Activated CD8-positive, alpha-beta T cell treated with anti-CD3 and anti-CD28 coated beads for 36 hours (primary cell): Measurements from ENCODE around the gene PEX16. TPM values are rescaled to one million over a fixed set of nuclear protein-coding genes. Genes with fewer than 3 reads are reported as not detected.

Experiments
- ATAC-seq: fragments of 200-7000 bp; cut with Tn5 transposase; one replicate; pipeline ENCODE4 v1.10.0; 2021; ENCODE audit warnings: mild to moderate bottlenecking, moderate library complexity
- CTCF ChIA-PET: fragments of 350-600 bp; sonication (Branson Sonifier 250); formaldehyde crosslinking; loops from one replicate; lab custom pipeline; 2021; ENCODE audit warnings: antibody characterized with exemption; lab: Charles Lee
- POLR2A ChIA-PET: fragments of 350-600 bp; sonication (Branson Sonifier 250); formaldehyde crosslinking; loops from one replicate; lab custom pipeline; 2021; ENCODE audit warnings: antibody characterized with exemption; lab: Charles Lee
- DNase-seq: peaks from one replicate; pipeline ENCODE4 v3.0.0-alpha.2; 2020
- H3K27ac Mint-ChIP-seq: one replicate; pipeline ENCODE4 v1.8.0; 2021; ENCODE audit warnings: mild to moderate bottlenecking, mixed read lengths
- H3K27me3 Mint-ChIP-seq: one replicate; pipeline ENCODE4 v1.8.0; 2021; ENCODE audit warnings: mixed read lengths
- H3K36me3 Mint-ChIP-seq: one replicate; pipeline ENCODE4 v1.8.0; 2021; ENCODE audit warnings: low read depth, mixed read lengths
- H3K4me1 Mint-ChIP-seq: one replicate; pipeline ENCODE4 v1.8.0; 2021; ENCODE audit warnings: low read depth, mixed read lengths
- H3K4me3 Mint-ChIP-seq: one replicate; pipeline ENCODE4 v1.8.0; 2021; ENCODE audit warnings: mild to moderate bottlenecking, moderate library complexity, mixed read lengths
- H3K9me3 Mint-ChIP-seq: one replicate; pipeline ENCODE4 v1.8.0; 2021; ENCODE audit warnings: mixed read lengths
- intact Hi-C: fragments of 100-400 bp; cut with micrococcal nuclease; formaldehyde crosslinking; loops from one replicate; pipeline ENCODE4 v1.10.0; 2022
- total RNA-seq, 2 experiments: library from RNA; stranded (reverse); gene quantifications; one replicate each; pipeline ENCODE4 v1.2.3, GENCODE V29; 2021
- TF ChIP-seq, protein P1 (sequence below): fragments of 200-600 bp; IDR thresholded peaks from one replicate; pipeline ENCODE4 v1.8.0; 2022; ENCODE audit warnings: antibody characterized with exemption, mild to moderate bottlenecking

Gene PEX16
- total RNA-seq, 2 experiments from 2014 or later, result 34.4 to 35.2 TPM

DNA sequence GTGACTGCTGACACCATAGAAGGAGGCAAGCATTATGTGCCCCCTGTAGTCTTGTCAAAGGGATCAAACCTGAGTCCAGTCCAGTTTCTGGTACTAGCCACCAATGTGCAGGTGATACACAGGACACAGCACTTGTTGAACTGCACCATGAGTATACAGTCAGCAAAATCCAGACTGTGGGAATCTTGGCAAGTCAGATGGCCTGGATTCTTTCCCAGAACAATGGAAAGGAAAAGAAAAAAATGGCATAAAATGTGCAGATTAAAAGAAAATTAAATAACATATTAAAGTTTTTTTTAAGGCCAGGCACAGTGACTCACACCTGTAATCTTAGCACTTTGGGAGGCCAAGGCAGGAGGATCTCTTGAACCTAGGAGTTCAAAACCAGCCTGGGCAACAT is 53.6 kb downstream of the PEX16 start:
- CTCF ChIA-PET, result interaction anchor here (2.1 kb wide), 1 partner anchor 22 kb away, joined by 5 read pairs; no protein-coding TSS in a partner anchor
- no peaks in the 10 kb centered on the region for H3K4me1 Mint-ChIP-seq
- H3K36me3 Mint-ChIP-seq, result peaks cover 29% of the 10 kb centered on the region
- ATAC-seq, result no peak
- H3K9me3 Mint-ChIP-seq, result no peaks in the 10 kb centered on the region
- no peak for DNase-seq
- TF ChIP-seq, protein P1, sequence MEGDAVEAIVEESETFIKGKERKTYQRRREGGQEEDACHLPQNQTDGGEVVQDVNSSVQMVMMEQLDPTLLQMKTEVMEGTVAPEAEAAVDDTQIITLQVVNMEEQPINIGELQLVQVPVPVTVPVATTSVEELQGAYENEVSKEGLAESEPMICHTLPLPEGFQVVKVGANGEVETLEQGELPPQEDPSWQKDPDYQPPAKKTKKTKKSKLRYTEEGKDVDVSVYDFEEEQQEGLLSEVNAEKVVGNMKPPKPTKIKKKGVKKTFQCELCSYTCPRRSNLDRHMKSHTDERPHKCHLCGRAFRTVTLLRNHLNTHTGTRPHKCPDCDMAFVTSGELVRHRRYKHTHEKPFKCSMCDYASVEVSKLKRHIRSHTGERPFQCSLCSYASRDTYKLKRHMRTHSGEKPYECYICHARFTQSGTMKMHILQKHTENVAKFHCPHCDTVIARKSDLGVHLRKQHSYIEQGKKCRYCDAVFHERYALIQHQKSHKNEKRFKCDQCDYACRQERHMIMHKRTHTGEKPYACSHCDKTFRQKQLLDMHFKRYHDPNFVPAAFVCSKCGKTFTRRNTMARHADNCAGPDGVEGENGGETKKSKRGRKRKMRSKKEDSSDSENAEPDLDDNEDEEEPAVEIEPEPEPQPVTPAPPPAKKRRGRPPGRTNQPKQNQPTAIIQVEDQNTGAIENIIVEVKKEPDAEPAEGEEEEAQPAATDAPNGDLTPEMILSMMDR, result no peak
- intact Hi-C loops, result no loop called here
- no peak overlapping the region for H3K27ac Mint-ChIP-seq
- no peak overlapping the region for H3K4me3 Mint-ChIP-seq
- H3K27me3 Mint-ChIP-seq, result no peaks in the 10 kb centered on the region
- POLR2A ChIA-PET, result interaction anchor here (2.0 kb wide), 1 partner anchor 13 kb away, joined by 5 read pairs; no protein-coding TSS in a partner anchor

DNA sequence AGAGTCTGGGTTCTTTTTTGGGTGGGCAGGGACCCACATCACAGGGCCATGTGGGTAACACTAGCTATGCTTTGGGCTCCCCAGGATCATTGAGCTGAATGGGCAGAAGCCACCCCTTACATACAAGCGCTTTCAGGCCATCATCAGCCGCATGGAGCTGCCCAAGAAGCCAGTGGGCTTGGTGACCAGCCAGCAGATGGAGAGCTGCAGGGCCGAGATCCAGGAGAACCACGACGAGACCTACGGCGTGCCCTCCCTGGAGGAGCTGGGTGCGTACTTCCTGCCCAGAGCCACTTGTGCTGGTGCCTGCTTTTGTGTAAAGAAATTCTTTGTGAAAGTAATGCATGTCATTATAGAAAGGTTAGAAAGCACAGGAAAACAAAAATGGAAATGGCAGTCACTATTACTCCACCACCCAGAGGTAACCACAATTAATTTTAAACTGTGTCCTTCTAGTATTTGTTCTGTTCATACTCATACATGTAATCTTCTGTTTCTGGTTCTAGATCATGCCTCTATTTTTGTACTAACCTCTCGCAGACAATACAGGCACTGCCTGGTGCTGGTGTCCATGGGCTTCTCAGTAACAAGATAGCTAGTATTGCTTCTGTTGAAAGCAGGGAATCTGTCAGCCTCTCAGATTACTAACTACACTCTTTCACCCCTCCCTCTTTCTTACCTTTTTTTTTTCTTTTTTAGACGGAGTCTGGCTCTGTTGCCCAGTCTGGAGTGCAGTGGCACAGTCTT is 56.7 kb downstream of the PEX16 start:
- CTCF ChIA-PET, result interaction anchor here (1.2 to 2.7 kb wide), 4 partner anchors 9 to 58 kb away, joined by 3 to 15 read pairs (median 4); no protein-coding TSS in a partner anchor
- TF ChIP-seq, protein P1, result no peak
- no peaks in the 10 kb centered on the region for H3K4me1 Mint-ChIP-seq
- intact Hi-C loops, result no loop called here
- H3K36me3 Mint-ChIP-seq, result peaks cover 30% of the 10 kb centered on the region
- no peak overlapping the region for H3K27ac Mint-ChIP-seq
- H3K9me3 Mint-ChIP-seq, result no peaks in the 10 kb centered on the region
- ATAC-seq, result no peak
- no peak for DNase-seq
- no peaks in the 10 kb centered on the region for H3K27me3 Mint-ChIP-seq
- POLR2A ChIA-PET, result no interaction called here
- no peak overlapping the region for H3K4me3 Mint-ChIP-seq

GRCh38 chr11:45860348-45860747 is 57.3 kb downstream of the PEX16 start:
- no peaks in the 10 kb centered on the region for H3K9me3 Mint-ChIP-seq
- TF ChIP-seq, protein P1, result no peak
- H3K4me3 Mint-ChIP-seq, result no peak overlapping the region
- DNase-seq, result no peak
- CTCF ChIA-PET, result interaction anchor here (1.2 to 2.7 kb wide), 4 partner anchors 12 to 448 kb away, joined by 3 to 15 read pairs (median 4); no protein-coding TSS in a partner anchor
- POLR2A ChIA-PET, result no interaction called here
- no peaks in the 10 kb centered on the region for H3K27me3 Mint-ChIP-seq
- H3K27ac Mint-ChIP-seq, result no peak overlapping the region
- H3K36me3 Mint-ChIP-seq, result peaks cover 30% of the 10 kb centered on the region
- intact Hi-C loops, result no loop called here
- no peaks in the 10 kb centered on the region for H3K4me1 Mint-ChIP-seq
- no peak for ATAC-seq

Other genes with a start within 250 kb of the PEX16 start
- 1 to 10 TPM; 9.3 to 9.4 TPM for gene SLC35C1, start 112.7 kb downstream of the PEX16 start, total RNA-seq
- gene CRY2, start 70.4 kb downstream of the PEX16 start, total RNA-seq, result 10 to 100 TPM; 12.3 to 15.7 TPM
- gene MAPK8IP1, start 32.2 kb downstream of the PEX16 start, total RNA-seq, result 1 to 10 TPM; 1.4 to 1.8 TPM
- gene FREY1, start 10.6 kb downstream of the PEX16 start, total RNA-seq, result under 1 TPM; 0.43 to 0.72 TPM
- 1 to 10 TPM in 1 of 2 experiments, under 1 TPM in 1; 0.70 to 1.1 TPM for gene LARGE2, start 4.8 kb upstream of the PEX16 start, total RNA-seq
- 10 to 100 TPM; 36.2 to 40.4 TPM for gene PHF21A, start 203.6 kb upstream of the PEX16 start, total RNA-seq